Muscle layer of duodenum (tissue), 2 donors: Measurements from ENCODE around the gene SLC25A1.
"Not testable (repeated sequence)": the region's sequence is repeated elsewhere in the genome, so short reads cannot be mapped to it uniquely, and the experiment has no call there.

Experiments
- H3K27ac ChIP-seq: one replicate; pipeline ENCODE4 v1.7.0; 2013; ENCODE audit warnings: mild to moderate bottlenecking, low read length
- H3K27me3 ChIP-seq: one replicate; pipeline ENCODE4 v1.7.0; 2013; ENCODE audit warnings: low read depth, mild to moderate bottlenecking, control low read depth, low read length
- H3K36me3 ChIP-seq, 2 donors: one replicate each; pipeline ENCODE4 v1.7.0; 2013; ENCODE audit warnings: low read length in 2 of 2, control low read depth in 1 of 2, mild to moderate bottlenecking in 1 of 2; ENCODE audit not compliant: insufficient read depth in 2 of 2, control insufficient read depth in 1 of 2
- H3K4me1 ChIP-seq, 2 donors: one replicate each; pipeline ENCODE4 v1.7.0; 2013; ENCODE audit warnings: low read length in 2 of 2, mild to moderate bottlenecking in 2 of 2, control low read depth in 1 of 2, moderate library complexity in 1 of 2; ENCODE audit not compliant: insufficient read depth in 2 of 2, control insufficient read depth in 1 of 2
- H3K4me3 ChIP-seq, 2 donors: one replicate each; pipeline ENCODE4 v1.7.0; 2013; ENCODE audit warnings: low read length in 2 of 2, low read depth in 1 of 2, mild to moderate bottlenecking in 1 of 2
- H3K9me3 ChIP-seq, 2 donors: one replicate each; pipeline ENCODE4 v1.7.0; 2013; ENCODE audit warnings: low read length in 2 of 2, control low read depth in 1 of 2, mild to moderate bottlenecking in 1 of 2; ENCODE audit not compliant: control insufficient read depth in 1 of 2
- donor health status: healthy.

SLC25A1 gene

DNA sequence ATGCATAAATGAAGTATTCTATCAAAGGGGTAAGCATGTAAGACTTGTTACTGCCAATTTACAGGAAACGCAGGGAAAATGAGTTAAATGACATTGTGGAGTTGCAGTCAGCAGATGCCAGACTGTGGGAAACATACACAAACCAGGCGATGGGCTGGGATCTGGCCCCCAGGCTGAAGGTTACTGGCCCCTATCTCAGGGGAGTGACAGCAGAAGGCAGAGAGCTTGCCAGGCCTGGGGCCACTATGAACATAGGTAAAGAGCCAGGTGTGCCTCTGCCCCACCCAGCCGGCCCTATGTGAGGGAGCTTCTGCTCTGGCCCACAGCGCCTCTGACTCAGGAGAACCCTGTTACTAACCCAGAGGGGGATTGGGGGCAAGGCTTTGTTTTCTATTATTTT, 26.1 kb upstream of the SLC25A1 start:
- H3K36me3 ChIP-seq: peaks cover 0 to 15% of the 10 kb centered on the region in 2 donors
- no peaks in the 10 kb centered on the region for H3K27me3 ChIP-seq
- H3K9me3 ChIP-seq: no peaks in the 10 kb centered on the region
- H3K4me3 ChIP-seq: no peak overlapping the region
- no peak overlapping the region for H3K27ac ChIP-seq
- H3K4me1 ChIP-seq: no peaks in the 10 kb centered on the region

DNA sequence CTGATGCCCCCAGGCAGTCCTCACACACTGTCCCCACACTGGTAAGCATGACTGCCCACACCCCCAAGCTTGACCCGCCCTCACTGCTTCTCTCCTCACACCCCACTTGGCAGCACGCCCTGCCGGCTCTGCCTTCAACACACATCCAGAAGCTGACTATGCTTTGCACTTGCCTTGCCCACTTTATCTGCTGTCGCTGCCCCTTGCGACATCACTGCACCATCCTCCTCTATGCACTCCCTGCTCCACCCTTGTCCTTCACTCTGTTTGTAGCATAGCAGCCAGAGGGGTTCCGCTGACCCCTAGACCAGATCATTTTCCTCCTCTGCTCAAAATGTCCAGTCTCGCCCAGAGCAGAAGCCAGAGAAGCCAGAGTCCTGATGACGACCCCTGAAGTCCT, 25.3 kb upstream of the SLC25A1 start:
- peaks cover 0 to 11% of the 10 kb centered on the region in 2 donors for H3K36me3 ChIP-seq
- no peaks in the 10 kb centered on the region for H3K4me1 ChIP-seq
- H3K27me3 ChIP-seq: no peaks in the 10 kb centered on the region
- no peak overlapping the region for H3K4me3 ChIP-seq
- no peak overlapping the region for H3K27ac ChIP-seq
- H3K9me3 ChIP-seq: no peaks in the 10 kb centered on the region

DNA sequence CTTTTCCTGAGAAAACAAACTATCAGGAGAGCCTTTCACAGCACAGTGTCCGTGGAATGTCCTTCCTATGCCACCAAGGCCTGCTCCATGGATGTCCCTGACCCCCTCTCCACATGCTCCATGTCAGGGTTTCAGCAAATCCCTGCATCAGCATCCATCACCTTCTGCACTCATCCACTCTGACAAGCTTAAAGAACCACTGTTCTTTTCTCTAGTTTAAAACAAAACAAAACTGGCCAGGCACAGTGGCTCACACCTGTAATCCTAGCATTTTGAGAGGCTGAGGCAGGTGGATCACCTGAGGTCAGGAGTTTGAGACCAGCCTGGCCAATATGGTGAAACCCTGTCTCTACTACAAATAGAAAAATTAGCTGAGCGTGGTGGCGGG, 24.3 kb upstream of the SLC25A1 start:
- H3K36me3 ChIP-seq, H3K4me3 ChIP-seq, H3K27me3 ChIP-seq, H3K4me1 ChIP-seq, H3K9me3 ChIP-seq, H3K27ac ChIP-seq: not testable (repeated sequence)

DNA sequence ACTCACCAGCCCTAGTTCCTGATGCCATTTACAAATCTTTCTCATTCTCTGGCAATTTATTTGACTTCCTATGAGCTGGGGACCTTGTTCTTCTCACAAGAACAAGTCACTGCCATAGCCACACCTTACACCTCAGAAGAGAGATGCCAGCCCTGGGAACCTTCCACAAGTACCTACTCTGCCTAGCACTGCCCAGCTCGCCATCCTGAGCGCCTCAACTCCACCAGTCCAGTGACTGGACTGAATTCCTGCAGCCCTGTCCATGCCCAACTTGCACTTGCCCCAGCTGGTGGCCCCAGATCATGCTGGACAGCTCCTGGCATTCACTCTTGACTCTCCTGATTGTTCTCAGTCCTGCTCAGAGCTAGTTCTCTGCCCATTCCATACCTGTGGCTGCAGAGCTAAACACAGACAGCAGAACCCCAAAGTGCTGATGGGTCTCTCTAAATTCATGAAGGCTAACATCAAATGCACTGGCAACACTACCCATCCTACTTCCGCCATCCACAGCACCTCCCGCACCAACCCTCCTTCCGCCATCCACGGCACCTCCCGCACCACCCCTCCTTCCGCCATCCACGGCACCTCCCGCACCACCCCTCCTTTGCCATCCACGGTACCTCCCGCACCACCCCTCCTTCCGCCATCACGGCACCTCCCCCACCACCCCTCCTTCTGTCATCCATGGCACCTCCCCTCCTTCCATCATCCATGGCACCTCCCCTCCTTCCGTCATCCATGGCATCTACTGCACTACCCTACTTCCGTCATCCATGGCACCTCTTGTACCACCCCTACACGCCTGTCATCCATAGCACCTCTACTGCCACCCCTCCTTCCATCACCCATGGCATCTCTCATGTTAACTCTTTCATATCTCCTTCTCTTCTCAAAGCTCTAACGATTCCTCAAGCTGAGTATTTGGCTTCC, 23.6 kb upstream of the SLC25A1 start:
- Histone ChIP-seq H3K4me1 (no peaks in the 10 kb centered on the region), H3K27ac (no peak overlapping the region), H3K9me3 (no peaks in the 10 kb centered on the region), H3K36me3 (peaks cover 0 to 9% of the 10 kb centered on the region in 2 donors), H3K27me3 (no peaks in the 10 kb centered on the region), H3K4me3 (no peak overlapping the region)

DNA sequence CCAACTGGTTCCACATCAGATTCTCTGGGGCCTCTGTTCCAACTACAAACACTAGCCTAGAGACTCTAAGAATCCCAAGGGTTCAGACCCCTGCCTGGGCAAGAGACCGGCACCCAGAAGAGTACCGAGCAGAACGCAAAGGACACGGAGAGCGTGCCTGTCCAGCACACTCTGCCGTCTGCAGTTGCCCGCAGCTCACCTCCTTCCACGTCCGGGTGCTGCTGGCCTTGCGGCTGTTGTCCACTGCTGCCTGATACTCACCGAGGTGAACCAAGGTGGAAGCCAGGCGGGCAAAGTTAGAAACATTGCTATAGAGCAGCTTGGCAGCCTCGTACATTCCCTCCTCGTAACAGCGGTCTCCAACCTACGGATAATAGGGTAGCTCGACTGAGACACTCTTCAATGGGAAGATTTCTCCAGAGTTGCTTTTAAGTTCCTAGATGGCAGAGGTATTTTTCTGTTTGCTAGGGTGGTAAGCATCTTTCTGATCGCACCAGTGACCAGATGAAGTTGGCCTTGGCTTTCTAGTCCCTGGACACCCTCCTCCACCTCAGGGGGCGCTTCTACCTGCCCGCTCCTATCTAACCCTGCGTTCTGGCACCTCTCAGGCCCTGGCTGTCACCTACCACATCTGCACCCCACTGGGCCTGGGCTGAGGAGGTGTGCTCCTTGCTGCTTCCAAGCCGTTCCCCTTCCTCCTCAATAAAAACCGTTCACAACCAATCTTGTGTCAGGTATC, 22.8 kb upstream of the SLC25A1 start:
- Histone ChIP-seq H3K36me3 (peaks cover 0 to 17% of the 10 kb centered on the region in 2 donors), H3K27ac (no peak overlapping the region), H3K4me3 (no peak overlapping the region), H3K9me3 (no peaks in the 10 kb centered on the region), H3K27me3 (no peaks in the 10 kb centered on the region), H3K4me1 (no peaks in the 10 kb centered on the region)

DNA sequence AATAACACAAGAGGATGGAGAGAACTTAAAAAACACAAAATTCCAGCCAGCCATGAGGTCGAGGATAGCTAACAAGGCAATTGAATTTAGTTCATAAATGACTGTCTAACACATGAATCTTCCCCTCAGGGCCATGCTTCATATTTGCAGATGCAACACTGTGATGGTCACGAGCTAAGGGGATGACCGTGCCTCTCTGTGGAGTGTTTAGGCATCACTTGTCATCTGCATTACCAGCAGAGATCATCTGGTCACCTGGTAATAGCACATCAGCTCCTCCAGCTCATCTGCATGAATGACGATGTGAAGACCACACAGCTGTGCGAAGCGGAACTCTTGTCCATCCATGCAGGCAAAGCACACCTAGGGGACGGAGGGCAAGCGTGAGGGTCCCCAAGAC, 20.9 kb upstream of the SLC25A1 start:
- Histone ChIP-seq H3K4me1 (no peaks in the 10 kb centered on the region), H3K4me3 (no peak overlapping the region), H3K9me3 (no peaks in the 10 kb centered on the region), H3K27me3 (no peaks in the 10 kb centered on the region), H3K36me3 (peaks cover 3 to 30% of the 10 kb centered on the region in 2 donors), H3K27ac (no peak overlapping the region)

DNA sequence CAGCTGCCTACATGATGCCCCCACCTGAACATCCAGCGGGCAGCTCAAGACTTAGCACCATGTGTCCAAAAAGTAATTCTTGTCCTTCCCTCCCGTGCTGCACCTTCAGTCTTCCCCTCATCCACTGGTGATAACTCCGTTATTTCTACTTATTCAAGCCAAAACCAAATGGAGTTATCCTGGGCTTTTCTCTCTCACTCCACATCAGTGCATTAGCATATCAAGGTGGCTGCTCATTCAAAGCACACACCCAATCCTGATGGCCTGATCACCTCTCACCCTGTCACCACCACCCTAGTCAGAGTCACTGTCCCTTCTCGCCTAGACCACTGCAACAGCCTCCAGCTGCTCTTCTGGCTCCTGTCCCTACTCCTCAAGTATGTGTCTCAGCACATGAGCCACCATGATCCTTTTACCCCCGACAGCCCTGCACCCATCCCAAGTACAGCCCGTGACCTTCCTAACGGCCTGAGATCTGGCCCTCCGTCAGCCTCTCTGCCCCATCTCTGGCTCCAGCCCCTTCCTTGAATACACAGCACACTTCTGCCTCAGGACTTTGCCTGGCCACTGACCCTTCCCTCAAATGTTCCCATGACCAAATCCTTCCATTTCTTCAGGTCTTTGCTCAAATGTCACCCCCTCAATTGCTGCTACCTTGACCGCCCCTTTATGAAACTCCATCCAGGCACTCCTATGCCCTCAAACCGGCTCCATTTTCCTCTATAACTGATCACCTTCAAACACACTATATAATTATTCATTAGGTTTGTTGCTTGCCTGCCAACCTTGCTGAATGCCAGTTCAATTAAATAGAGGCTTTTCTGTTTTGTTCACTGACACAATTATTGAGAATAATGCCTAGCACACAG, 19.7 kb upstream of the SLC25A1 start:
- no peaks in the 10 kb centered on the region for H3K27me3 ChIP-seq
- H3K4me1 ChIP-seq: no peaks in the 10 kb centered on the region
- H3K4me3 ChIP-seq: no peak overlapping the region
- no peak overlapping the region for H3K27ac ChIP-seq
- peaks cover 3 to 30% of the 10 kb centered on the region in 2 donors for H3K36me3 ChIP-seq
- H3K9me3 ChIP-seq: no peaks in the 10 kb centered on the region

DNA sequence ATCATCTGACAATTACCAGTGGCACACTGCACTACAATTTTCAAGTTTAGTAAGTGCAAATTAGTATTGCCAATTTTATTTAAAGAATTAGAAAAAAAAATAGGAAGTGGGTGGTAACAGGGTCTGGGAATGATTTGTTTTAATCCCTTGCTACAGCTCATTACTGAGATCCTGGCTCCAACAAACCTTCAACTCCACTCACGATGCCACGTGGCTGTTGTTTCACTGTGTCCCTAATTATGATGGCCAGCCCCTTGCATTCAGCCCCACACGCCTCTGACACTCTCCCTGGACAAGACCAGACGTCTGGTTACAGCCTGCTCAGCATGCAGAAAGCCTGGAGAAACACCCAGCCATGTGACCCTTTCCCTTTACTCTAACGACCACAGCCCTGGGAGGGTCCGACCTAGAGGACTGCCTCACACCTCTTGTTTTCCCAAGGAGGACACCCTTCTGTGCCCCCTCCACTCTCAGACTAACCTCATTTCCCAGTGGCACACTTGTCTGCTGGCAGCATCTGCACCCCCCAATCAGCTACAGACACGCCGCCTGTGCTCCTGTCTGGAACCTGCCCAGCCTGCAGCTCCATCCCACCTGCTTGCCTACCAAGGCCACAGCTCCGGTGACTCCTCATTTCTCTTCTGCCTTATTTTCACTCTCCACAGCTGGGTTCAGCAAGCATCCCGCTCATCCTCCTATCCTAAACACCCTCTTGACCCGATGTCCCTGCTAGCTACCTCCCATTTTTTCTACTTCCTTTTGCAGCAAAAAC, 18.5 kb upstream of the SLC25A1 start:
- Histone ChIP-seq H3K36me3 (peaks cover 6 to 36% of the 10 kb centered on the region in 2 donors), H3K4me3 (no peak overlapping the region), H3K4me1 (no peaks in the 10 kb centered on the region), H3K9me3 (no peaks in the 10 kb centered on the region), H3K27me3 (no peaks in the 10 kb centered on the region), H3K27ac (no peak overlapping the region)

DNA sequence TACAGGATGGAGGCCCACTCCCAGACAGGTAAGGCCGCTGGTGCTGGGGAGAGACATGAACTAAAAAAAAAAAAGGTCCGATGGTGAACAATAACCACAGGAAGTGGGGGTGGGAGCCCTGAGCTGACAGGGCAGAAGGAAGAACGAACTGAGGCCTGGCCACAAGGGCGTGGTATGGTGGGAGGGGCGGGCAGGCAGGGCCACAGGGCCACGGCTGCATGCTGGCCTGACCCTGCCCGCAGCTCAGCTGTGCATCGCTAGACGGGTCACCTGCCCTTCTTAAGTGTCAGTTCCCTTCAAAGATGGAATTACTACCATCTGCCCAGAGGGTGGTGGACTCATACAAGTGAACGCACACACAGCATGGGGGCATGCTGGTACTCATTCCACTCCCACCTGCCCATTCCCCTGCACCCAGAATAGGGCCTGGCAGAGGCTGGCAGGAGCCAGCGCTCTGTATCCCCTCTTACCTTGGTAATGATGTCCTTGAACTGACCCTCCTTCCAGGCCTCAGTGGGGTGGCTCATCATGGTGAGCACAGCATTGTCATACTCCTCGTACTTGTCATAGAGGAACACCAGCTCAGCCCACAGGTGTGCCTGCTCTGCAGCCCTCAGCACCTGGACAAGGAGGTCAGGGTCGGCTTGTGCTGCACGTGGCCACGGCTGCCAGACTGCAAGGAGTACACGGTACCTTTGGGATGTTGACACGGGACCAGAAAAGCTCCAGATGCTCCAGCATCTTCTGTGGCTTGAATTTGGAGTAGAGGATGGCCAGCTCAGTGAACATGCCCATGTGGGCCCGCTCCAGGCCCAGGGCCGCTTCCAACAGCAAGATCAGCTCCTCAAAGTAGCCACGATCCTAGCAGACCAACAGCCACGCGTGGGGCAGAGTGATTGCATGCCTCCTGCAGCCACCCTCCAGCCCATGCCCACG, 17.5 kb upstream of the SLC25A1 start:
- H3K36me3 ChIP-seq: peaks cover 6 to 35% of the 10 kb centered on the region in 2 donors
- H3K27ac ChIP-seq: no peak overlapping the region
- H3K27me3 ChIP-seq: no peaks in the 10 kb centered on the region
- no peaks in the 10 kb centered on the region for H3K9me3 ChIP-seq
- no peaks in the 10 kb centered on the region for H3K4me1 ChIP-seq
- no peak overlapping the region for H3K4me3 ChIP-seq
